Fibroblast of lung (primary cell): ENCODE data around the gene MIX23. TPM values are rescaled to one million over a fixed set of nuclear protein-coding genes. Genes with fewer than 3 reads are reported as not detected.

Experiments used
- DNase-seq, 2 donors: peaks; one replicate each; pipeline versions ENCODE4 v3.0.0 to v3.0.0-alpha.2; 2010; ENCODE audit warnings: low read depth in 2 of 2
- H2AFZ ChIP-seq: 2 replicates; pipeline ENCODE4 v1.5.1; 2012; ENCODE audit warnings: low read length, control low read depth, inconsistent platforms
- H3K27ac ChIP-seq: 2 replicates; pipeline ENCODE4 v1.5.1; 2011; ENCODE audit warnings: low read length, control low read depth; ENCODE audit not compliant: insufficient read depth
- H3K27me3 ChIP-seq: 2 replicates; pipeline ENCODE4 v1.5.1; 2011; ENCODE audit warnings: mild to moderate bottlenecking, low read length; ENCODE audit not compliant: control insufficient read depth, insufficient read depth
- H3K36me3 ChIP-seq: 2 replicates; pipeline ENCODE4 v1.5.1; 2011; ENCODE audit warnings: low read length; ENCODE audit not compliant: control insufficient read depth, insufficient read depth
- H3K4me1 ChIP-seq: 2 replicates; pipeline ENCODE4 v1.5.1; 2011; ENCODE audit warnings: low read length; ENCODE audit not compliant: control insufficient read depth, insufficient read depth; ENCODE audit errors: extremely low read depth
- H3K4me2 ChIP-seq: 2 replicates; pipeline ENCODE4 v1.5.1; 2011; ENCODE audit warnings: low read length, control low read depth; ENCODE audit not compliant: insufficient read depth; ENCODE audit errors: extremely low read depth
- H3K4me3 ChIP-seq, 4 experiments: fragments of 200-600 bp in 1 of 4; sonication (generic) in 1 of 4; replicated peaks in 1 of 4; 2 replicates each; pipeline ENCODE4 v1.5.1; 2011 to 2016; ENCODE audit warnings: low read length in 4 of 4, low read depth in 3 of 4, mild to moderate bottlenecking in 3 of 4, control low read depth in 2 of 4, inconsistent platforms in 1 of 4, mixed read lengths in 1 of 4; ENCODE audit not compliant: insufficient read depth in 1 of 4; ENCODE audit errors: control extremely low read depth in 1 of 4
- H3K79me2 ChIP-seq: 2 replicates; pipeline ENCODE4 v1.5.1; 2012; ENCODE audit warnings: mild to moderate bottlenecking, low read length, inconsistent platforms; ENCODE audit not compliant: control insufficient read depth, insufficient read depth
- H3K9ac ChIP-seq: 2 replicates; pipeline ENCODE4 v1.5.1; 2011; ENCODE audit warnings: mild to moderate bottlenecking, low read length, control low read depth; ENCODE audit not compliant: insufficient read depth
- H3K9me3 ChIP-seq: 2 replicates; pipeline ENCODE4 v1.5.1; 2012; ENCODE audit warnings: low read depth, low read length; ENCODE audit not compliant: control insufficient read depth, insufficient read depth
- H4K20me1 ChIP-seq: 2 replicates; pipeline ENCODE4 v1.5.1; 2011; ENCODE audit warnings: low read length; ENCODE audit not compliant: control insufficient read depth, insufficient read depth; ENCODE audit errors: extremely low read depth
- CTCF ChIP-seq, 2 donors: IDR thresholded peaks in 1 of 2; conservative IDR thresholded peaks in 1 of 2; 1 replicate in 1 of 2; 2 replicates in 1 of 2; pipeline ENCODE4 v1.5.1; 2011 to 2012; ENCODE audit warnings: low read length in 2 of 2, control low read depth in 1 of 2, inconsistent platforms in 1 of 2, low read depth in 1 of 2, mild to moderate bottlenecking in 1 of 2
- EZH2 ChIP-seq: IDR thresholded peaks from 2 replicates; pipeline ENCODE4 v1.5.1; 2012; ENCODE audit warnings: low read length, control low read depth, mild to moderate bottlenecking; ENCODE audit errors: missing control alignments
- polyA plus RNA-seq, 2 donors: library from polyadenylated mRNA; depleted of rRNA in 1 of 2; stranded (reverse) in 1 of 2; unstranded in 1 of 2; fragments of >200 nt; gene quantifications; 2 replicates each; pipeline ENCODE4 v1.2.1, GENCODE V29; 2011 to 2012; ENCODE audit warnings: missing spikeins in 1 of 2
- total RNA-seq: library from RNA; depleted of rRNA; stranded (reverse); fragments of >200 nt; gene quantifications from 2 replicates; pipeline ENCODE4 v1.2.1, GENCODE V29; 2014

MIX23 gene
- total and polyA plus RNA-seq, 2 donors (not counting 1 experiment from before 2014, with no cell fraction given): 22.3 to 30.9 TPM

GRCh38 chr3:122357828-122358702 lies 25.0 kb downstream of the MIX23 start:
- no peak overlapping the region for H3K27ac ChIP-seq
- no peaks in the 10 kb centered on the region for H3K27me3 ChIP-seq
- H3K4me2 ChIP-seq: no peak overlapping the region
- no peaks in the 10 kb centered on the region for H3K36me3 ChIP-seq
- H3K9me3 ChIP-seq: no peaks in the 10 kb centered on the region
- H3K4me3 ChIP-seq: no peak overlapping the region
- peak in 1 of 2 donors; percentile 21 for DNase-seq
- no peak overlapping the region for H2AFZ ChIP-seq
- no peaks in the 10 kb centered on the region for H3K4me1 ChIP-seq
- no peaks in the 10 kb centered on the region for H3K79me2 ChIP-seq
- TF ChIP-seq EZH2 (no peak), CTCF (conservative IDR thresholded peaks at IDR 0.05 in 1 of 2, IDR thresholded peaks at IDR 0.05 in 1 of 2; ENCODE audit: low read depth in 1 of 2, low read length in 2 of 2) (no peak)
- no peak overlapping the region for H3K9ac ChIP-seq
- no peaks in the 10 kb centered on the region for H4K20me1 ChIP-seq

GRCh38 chr3:122356402-122356801 lies 26.6 kb downstream of the MIX23 start:
- Histone ChIP-seq H3K36me3 (no peaks in the 10 kb centered on the region), H2AFZ (no peak overlapping the region), H3K4me2 (no peak overlapping the region), H4K20me1 (no peaks in the 10 kb centered on the region), H3K79me2 (no peaks in the 10 kb centered on the region), H3K4me3 (no peak overlapping the region), H3K27me3 (no peaks in the 10 kb centered on the region), H3K9me3 (no peaks in the 10 kb centered on the region), H3K9ac (no peak overlapping the region), H3K4me1 (no peaks in the 10 kb centered on the region), H3K27ac (no peak overlapping the region)
- peak; percentile 18 to 30 for DNase-seq
- TF ChIP-seq EZH2 (no peak), CTCF (conservative IDR thresholded peaks at IDR 0.05 in 1 of 2, IDR thresholded peaks at IDR 0.05 in 1 of 2; ENCODE audit: low read depth in 1 of 2, low read length in 2 of 2) (peak; percentile 31 to 43)

- Histone ChIP-seq H3K4me1 (no peaks in the 10 kb centered on the region), H3K36me3 (no peaks in the 10 kb centered on the region), H3K27ac (no peak overlapping the region), H3K79me2 (no peaks in the 10 kb centered on the region), H2AFZ (no peak overlapping the region), H3K4me3 (no peak overlapping the region), H3K9ac (no peak overlapping the region), H3K27me3 (no peaks in the 10 kb centered on the region), H4K20me1 (no peaks in the 10 kb centered on the region), H3K9me3 (no peaks in the 10 kb centered on the region), H3K4me2 (no peak overlapping the region)
- TF ChIP-seq CTCF (conservative IDR thresholded peaks at IDR 0.05 in 1 of 2, IDR thresholded peaks at IDR 0.05 in 1 of 2; ENCODE audit: low read depth in 1 of 2, low read length in 2 of 2): no peak
- no peak for TF ChIP-seq EZH2
- DNase-seq: no peak
Observed at GRCh38 chr3:122355612-122356011, 27.4 kb downstream of the MIX23 start.
